ENCODE measurements around the gene LACRT. TPM values are rescaled to one million over a fixed set of nuclear protein-coding genes. Genes with fewer than 3 reads are reported as not detected.

The LACRT gene
- polyA plus RNA-seq, 1 donor (not counting 4 experiments of a cell fraction or from before 2014, with no cell fraction given) = not detected

DNA sequence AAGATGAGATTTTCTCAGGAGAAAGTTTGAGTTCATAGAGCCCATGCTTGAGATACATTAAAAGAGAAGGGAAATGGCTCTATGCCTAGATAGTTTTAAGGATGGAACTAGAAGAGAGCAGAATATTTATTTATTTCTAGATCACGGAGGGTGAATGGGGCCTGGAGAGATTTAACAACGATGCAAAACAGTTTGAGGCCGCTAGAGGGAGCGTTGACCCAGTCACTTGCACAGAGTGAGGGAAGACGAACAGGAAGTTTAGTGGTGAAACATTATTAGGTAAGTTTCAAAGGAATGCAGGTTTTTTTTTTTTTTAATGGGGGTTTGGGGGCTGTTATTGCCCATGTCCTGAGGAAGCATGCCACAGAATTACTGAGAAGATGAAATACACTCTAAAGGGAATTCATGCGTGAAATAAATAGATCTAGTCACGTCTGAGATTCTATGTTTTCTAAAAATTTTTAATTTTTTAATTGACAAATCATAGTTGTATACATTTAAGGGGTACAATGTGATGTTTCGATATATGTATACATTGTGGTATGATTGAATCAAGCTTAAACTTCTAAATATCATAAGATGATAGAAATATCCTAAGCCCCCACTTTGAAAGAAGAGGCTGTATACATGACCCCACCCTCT is 31.4 kb downstream of the LACRT start:
- H3K36me3 ChIP-seq (ENCODE audit: control insufficient read depth in 2 of 2, extremely low read depth in 1 of 2, insufficient read depth in 2 of 2, low read length in 2 of 2) = no peaks in the 10 kb centered on the region
- FAIRE-seq (peak; percentile 74), DNase-seq (ENCODE audit: low read depth, low spot score) (peak; percentile 19)
- dilution Hi-C loops (cut with MboI; ENCODE audit: extremely low pct_ligation_motif_present, low sequenced_read_pairs) = no loop called here
- H3K27me3 ChIP-seq (ENCODE audit: control insufficient read depth, extremely low read depth, insufficient read depth, low read length) = peaks cover 5% of the 10 kb centered on the region
- no peak overlapping the region for H2AFZ ChIP-seq (ENCODE audit: control insufficient read depth, low read length)
- no peaks in the 10 kb centered on the region for H3K9me1 ChIP-seq (ENCODE audit: control insufficient read depth, extremely low read depth, insufficient read depth, low read length)
- no peaks in the 10 kb centered on the region for H4K20me1 ChIP-seq (ENCODE audit: control insufficient read depth, extremely low read depth, insufficient read depth, low read length)
- no peak overlapping the region for H3K9ac ChIP-seq (ENCODE audit: control insufficient read depth, extremely low read depth, insufficient read depth, low read length)
- H3K9me3 ChIP-seq (ENCODE audit: control insufficient read depth, low read depth, low read length) = no peaks in the 10 kb centered on the region
- TF ChIP-seq CTCF (optimal IDR thresholded peaks at IDR 0.05 in 1 of 3, IDR thresholded peaks at IDR 0.05 in 1 of 3, conservative IDR thresholded peaks at IDR 0.05 in 1 of 3; ENCODE audit: extremely low read depth in 1 of 3, insufficient read depth in 2 of 3, low read length in 3 of 3) (peak; percentile 69 to 91 (median 77)), EZH2 (IDR thresholded peaks at IDR 0.05; ENCODE audit: low read length) (no peak)
- H3K4me3 ChIP-seq (ENCODE audit: control insufficient read depth in 2 of 3, extremely low read depth in 1 of 3, insufficient read depth in 2 of 3, low read depth in 1 of 3, low read length in 3 of 3) = no peak overlapping the region
- no peak overlapping the region for H3K27ac ChIP-seq (ENCODE audit: control insufficient read depth, insufficient read depth, low read length)
- no peaks in the 10 kb centered on the region for H3K79me2 ChIP-seq (ENCODE audit: control insufficient read depth, insufficient read depth, low read length)
- H3K4me1 ChIP-seq (ENCODE audit: control insufficient read depth, extremely low read depth, insufficient read depth, low read length) = no peaks in the 10 kb centered on the region
- H3K4me2 ChIP-seq (ENCODE audit: control insufficient read depth, extremely low read depth, insufficient read depth, low read depth, low read length) = no peak overlapping the region

- Histone ChIP-seq H3K79me2 (ENCODE audit: control insufficient read depth, insufficient read depth, low read length) (no peaks in the 10 kb centered on the region), H2AFZ (ENCODE audit: control insufficient read depth, low read length) (no peak overlapping the region), H3K4me2 (ENCODE audit: control insufficient read depth, extremely low read depth, insufficient read depth, low read depth, low read length) (no peak overlapping the region), H3K4me3 (ENCODE audit: control insufficient read depth in 2 of 3, extremely low read depth in 1 of 3, insufficient read depth in 2 of 3, low read depth in 1 of 3, low read length in 3 of 3) (no peak overlapping the region), H4K20me1 (ENCODE audit: control insufficient read depth, extremely low read depth, insufficient read depth, low read length) (no peaks in the 10 kb centered on the region), H3K9ac (ENCODE audit: control insufficient read depth, extremely low read depth, insufficient read depth, low read length) (no peak overlapping the region), H3K27ac (ENCODE audit: control insufficient read depth, insufficient read depth, low read length) (no peak overlapping the region), H3K27me3 (ENCODE audit: control insufficient read depth, extremely low read depth, insufficient read depth, low read length) (peaks cover 3% of the 10 kb centered on the region), H3K9me1 (ENCODE audit: control insufficient read depth, extremely low read depth, insufficient read depth, low read length) (no peaks in the 10 kb centered on the region), H3K36me3 (ENCODE audit: control insufficient read depth in 2 of 2, extremely low read depth in 1 of 2, insufficient read depth in 2 of 2, low read length in 2 of 2) (no peaks in the 10 kb centered on the region), H3K4me1 (ENCODE audit: control insufficient read depth, extremely low read depth, insufficient read depth, low read length) (no peaks in the 10 kb centered on the region), H3K9me3 (ENCODE audit: control insufficient read depth, low read depth, low read length) (no peaks in the 10 kb centered on the region)
- FAIRE-seq (no peak), DNase-seq (ENCODE audit: low read depth, low spot score) (no peak)
- dilution Hi-C loops (cut with MboI; ENCODE audit: extremely low pct_ligation_motif_present, low sequenced_read_pairs) = no loop called here
- no peak for TF ChIP-seq EZH2 (IDR thresholded peaks at IDR 0.05; ENCODE audit: low read length)
- no peak for TF ChIP-seq CTCF (optimal IDR thresholded peaks at IDR 0.05 in 1 of 3, IDR thresholded peaks at IDR 0.05 in 1 of 3, conservative IDR thresholded peaks at IDR 0.05 in 1 of 3; ENCODE audit: extremely low read depth in 1 of 3, insufficient read depth in 2 of 3, low read length in 3 of 3)
Observed at GRCh38 chr12:54602661-54603060, 32.0 kb downstream of the LACRT start.

Measured in keratinocyte (primary cell).